GM18502 (cell line): ENCODE results near the gene ACTN4.

ENCODE experiments used
- ATAC-seq: cut with Tn5 transposase; IDR thresholded peaks from one replicate; pipeline ENCODE4 v1.9.1; 2021; ENCODE audit warnings: mild to moderate bottlenecking; ENCODE audit not compliant: unreplicated experiment, poor library complexity

The ACTN4 gene

GRCh38 chr19:38730731-38731589, 83.5 kb downstream of the ACTN4 start:
- no peak for ATAC-seq

- ATAC-seq: no peak
Measured at GRCh38 chr19:38731654-38732301, 84.3 kb downstream of the ACTN4 start.

DNA sequence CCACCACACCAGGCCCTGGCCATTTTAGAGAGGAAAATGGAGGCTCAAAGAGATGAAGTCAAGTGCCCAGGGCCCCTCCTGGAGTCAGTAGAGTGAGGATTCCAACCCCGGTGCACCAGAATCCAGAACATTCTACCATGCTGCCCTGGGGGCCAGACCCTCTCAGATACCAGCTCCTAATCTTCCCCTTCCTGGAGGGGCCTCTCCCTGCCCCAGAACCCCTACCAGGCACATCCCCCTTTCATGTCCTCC, 85.7 kb downstream of the ACTN4 start:
- ATAC-seq: no peak

- no peak for ATAC-seq
Measured at GRCh38 chr19:38733493-38734175, 86.2 kb downstream of the ACTN4 start.

DNA sequence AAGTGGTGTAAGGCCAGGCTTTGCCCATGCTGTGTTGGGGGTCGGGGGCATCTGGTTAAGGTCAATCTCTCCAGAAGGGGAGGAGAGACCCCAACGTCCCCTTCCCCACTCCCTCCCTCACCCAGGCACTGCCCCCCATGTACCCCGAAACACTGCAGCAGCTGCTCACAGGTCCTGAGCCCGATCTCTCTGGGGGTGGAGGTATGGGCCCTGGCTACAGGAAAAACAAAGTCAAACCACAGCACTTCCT, 86.7 kb downstream of the ACTN4 start:
- ATAC-seq: no peak

DNA sequence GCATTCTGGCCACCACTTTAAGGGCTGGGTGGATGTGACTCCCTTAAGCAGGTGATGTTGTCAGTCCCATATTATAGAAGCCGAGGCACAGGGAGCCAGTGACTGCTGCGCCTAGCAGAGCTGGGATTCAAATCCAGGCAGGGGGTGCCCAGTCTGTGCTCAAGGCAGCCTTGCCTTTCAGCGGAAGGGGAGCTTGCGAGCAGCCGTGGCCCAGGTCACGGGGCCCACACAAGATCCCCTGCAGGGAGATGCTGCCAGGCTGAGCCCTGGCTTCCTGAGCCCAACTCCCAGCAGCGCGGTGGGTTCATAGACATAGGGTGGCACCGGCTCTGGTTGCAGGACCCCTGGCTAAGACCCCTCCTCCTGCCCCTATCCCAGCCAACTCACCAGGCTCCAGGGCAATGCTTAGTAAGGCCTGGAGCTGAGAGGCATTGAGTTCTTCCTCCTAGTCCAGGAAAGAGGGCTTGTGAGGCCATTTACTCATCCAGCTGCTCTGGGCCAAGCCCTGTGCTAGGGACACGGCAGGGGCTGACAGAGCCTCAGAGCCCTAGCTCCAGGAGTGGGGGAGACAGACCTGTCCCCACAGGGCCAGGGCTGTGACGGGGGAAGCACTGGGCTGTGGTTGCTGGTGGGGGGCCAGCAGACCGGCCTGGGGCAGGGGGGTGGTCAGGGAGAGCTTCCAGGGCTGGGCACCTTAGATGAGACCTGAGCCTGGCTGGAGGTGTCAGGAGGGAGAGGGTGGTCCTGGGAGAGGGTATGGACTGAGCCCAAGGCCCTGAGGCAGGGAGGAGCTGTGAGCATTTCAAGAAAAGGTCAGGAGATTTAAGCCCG, 87.2 kb downstream of the ACTN4 start:
- ATAC-seq: no peak

GRCh38 chr19:38735257-38735686, 87.8 kb downstream of the ACTN4 start:
- no peak for ATAC-seq

- no peak for ATAC-seq
Measured at GRCh38 chr19:38736036-38736412, 88.6 kb downstream of the ACTN4 start.

- ATAC-seq: no peak
Measured at GRCh38 chr19:38736413-38737280, 89.2 kb downstream of the ACTN4 start.

GRCh38 chr19:38737281-38737865, 89.9 kb downstream of the ACTN4 start:
- no peak for ATAC-seq

- no peak for ATAC-seq
Measured at GRCh38 chr19:38737921-38738737, 90.7 kb downstream of the ACTN4 start.

DNA sequence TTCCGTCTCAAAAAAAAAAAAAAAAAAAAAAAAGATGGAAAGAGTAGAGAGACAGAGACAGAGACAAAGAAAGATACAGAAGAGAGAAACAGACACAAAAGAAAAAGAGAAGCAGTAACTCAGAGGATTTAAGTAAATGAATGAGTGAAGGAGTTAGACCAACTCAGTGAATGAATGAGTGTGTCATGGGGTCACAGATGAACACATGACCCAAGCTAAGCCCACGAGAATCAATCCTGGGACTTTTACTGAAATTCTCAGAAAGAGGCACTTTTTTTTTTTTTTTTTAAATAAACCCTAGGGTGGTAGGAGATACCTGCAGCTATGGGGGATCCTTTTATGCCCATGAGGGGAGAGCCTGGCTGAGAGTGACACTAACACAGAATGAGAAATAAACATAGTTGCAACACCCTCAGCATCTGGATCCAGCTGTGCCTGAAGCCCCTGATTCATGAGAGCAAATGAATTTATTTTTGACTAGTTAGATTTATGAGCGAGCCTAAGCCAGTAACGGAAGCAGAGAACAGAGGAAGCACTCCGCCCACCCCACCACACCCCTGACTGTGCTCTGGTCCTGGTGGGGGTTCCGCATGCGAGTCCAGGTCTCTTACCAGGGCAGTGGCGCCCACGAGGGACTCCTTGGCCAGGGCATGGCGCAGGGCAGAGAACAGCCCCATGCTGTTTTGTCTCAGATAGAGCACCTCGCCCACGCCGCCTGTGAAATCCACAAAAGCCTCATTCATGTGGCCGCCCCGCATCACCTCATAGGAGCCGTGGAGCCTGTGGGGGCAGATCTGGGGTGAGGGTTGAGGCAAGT, 92.2 kb downstream of the ACTN4 start:
- ATAC-seq: no peak

GRCh38 chr19:38740257-38740592, 92.8 kb downstream of the ACTN4 start:
- ATAC-seq: no peak

DNA sequence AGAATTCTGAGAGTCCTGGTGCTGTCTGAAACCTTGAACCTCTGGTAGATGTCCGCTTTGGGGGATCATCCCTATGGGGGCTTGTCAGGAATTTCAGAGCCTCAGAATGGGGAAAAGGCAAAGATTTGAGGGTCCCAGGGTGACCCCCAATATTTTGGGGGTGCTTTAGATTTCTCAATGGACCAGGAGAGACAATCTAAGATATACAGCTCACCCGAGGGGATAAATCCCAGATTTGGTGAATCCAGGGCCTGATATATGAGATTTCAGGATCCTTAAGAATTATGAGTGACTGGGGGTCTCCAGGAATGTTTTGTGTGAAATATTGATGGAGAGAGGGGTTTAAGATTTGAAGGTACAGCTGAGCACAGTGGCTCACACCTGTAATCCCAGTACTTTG, 93.5 kb downstream of the ACTN4 start:
- no peak for ATAC-seq

DNA sequence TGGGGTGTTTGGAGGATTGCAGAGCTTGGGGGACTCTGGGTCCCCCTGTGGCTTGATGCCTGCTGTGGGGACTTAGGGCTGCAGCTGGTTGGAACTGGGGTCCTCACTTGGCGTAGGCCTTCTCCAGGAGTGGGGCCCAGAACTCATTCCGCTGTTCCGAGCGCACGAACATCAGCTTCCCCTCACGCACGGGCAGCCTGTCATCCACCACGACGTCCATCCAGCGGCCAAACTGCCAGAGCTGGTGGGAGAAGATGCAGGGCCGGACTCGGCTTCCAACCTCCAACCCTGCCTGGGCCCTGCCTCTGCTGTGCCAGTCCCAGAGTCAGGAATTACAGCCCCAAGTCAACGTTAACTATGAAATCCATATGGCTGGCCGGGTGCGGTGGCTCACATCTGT, 94.2 kb downstream of the ACTN4 start:
- no peak for ATAC-seq

- no peak for ATAC-seq
Measured at GRCh38 chr19:38742296-38742695, 94.8 kb downstream of the ACTN4 start.

- ATAC-seq: no peak
Measured at GRCh38 chr19:38742906-38743305, 95.5 kb downstream of the ACTN4 start.
